Non-pigmented ciliary epithelial cell (primary cell): ENCODE measurements around the gene CSAG1.
"Not testable (repeated sequence)": the region's sequence is repeated elsewhere in the genome, so short reads cannot be mapped to it uniquely, and the experiment has no call there.

Experiments
- DNase-seq: peaks from one replicate; pipeline ENCODE4 v3.0.0-alpha.2; 2010; ENCODE audit warnings: low read depth

CSAG1 gene

GRCh38 chrX:152733261-152733975, at the start of gene CSAG1, which contains the start of gene MAGEA12:
Gene CSAG1, minus strand, starts transcription at chrX:152733721. Its CDS starts 1,261 bp downstream, at chrX:152732460.
Gene MAGEA12, plus strand, starts transcription at chrX:152733757. Its CDS starts 2,405 bp downstream, at chrX:152736162.
- no peak for DNase-seq

- not testable (repeated sequence) for DNase-seq
Measured at GRCh38 chrX:152769549-152770289, 36.2 kb upstream of the CSAG1 start, which contains the start of gene MAGEA6. Gene MAGEA6, minus strand, starts transcription at chrX:152769689. Its CDS starts 2,039 bp downstream, at chrX:152767650.

- not testable (repeated sequence) for DNase-seq
Measured at GRCh38 chrX:152766562-152766961, 33.0 kb upstream of the CSAG1 start.

- DNase-seq = not testable (repeated sequence)
Measured at GRCh38 chrX:152761582-152761981, 28.1 kb upstream of the CSAG1 start.

- not testable (repeated sequence) for DNase-seq
Measured at GRCh38 chrX:152759544-152759943, 26.0 kb upstream of the CSAG1 start.

- not testable (repeated sequence) for DNase-seq
Measured at GRCh38 chrX:152758918-152759317, 25.4 kb upstream of the CSAG1 start, which contains the start of gene CSAG3. Gene CSAG3, plus strand, starts transcription at chrX:152759218.

- not testable (repeated sequence) for DNase-seq
Measured at GRCh38 chrX:152754871-152755270, 21.4 kb upstream of the CSAG1 start.

GRCh38 chrX:152753686-152754650, 20.4 kb upstream of the CSAG1 start, which contains the start of gene MAGEA2:
Gene MAGEA2, minus strand, starts transcription at chrX:152753842. Its CDS starts 2,479 bp downstream, at chrX:152751363.
- not testable (repeated sequence) for DNase-seq

- DNase-seq = no peak
Measured at GRCh38 chrX:152738560-152738959, 5.0 kb upstream of the CSAG1 start.

GRCh38 chrX:152736528-152736927, 3.0 kb upstream of the CSAG1 start:
- DNase-seq = not testable (repeated sequence)

GRCh38 chrX:152735860-152736511, 2.5 kb upstream of the CSAG1 start:
- DNase-seq = no peak

- no peak for DNase-seq
Measured at GRCh38 chrX:152735101-152735500, 1.6 kb upstream of the CSAG1 start.

GRCh38 chrX:152734143-152734858, 780 bp upstream of the CSAG1 start:
- not testable (repeated sequence) for DNase-seq

GRCh38 chrX:152725409-152725808, 8.1 kb downstream of the CSAG1 start:
- DNase-seq = no peak

- not testable (repeated sequence) for DNase-seq
Measured at GRCh38 chrX:152713815-152714787, 19.4 kb downstream of the CSAG1 start, which contains the start of gene MAGEA2B. Gene MAGEA2B, plus strand, starts transcription at chrX:152714628. Its CDS starts 2,479 bp downstream, at chrX:152717107.

GRCh38 chrX:152713195-152713594, 20.3 kb downstream of the CSAG1 start:
- DNase-seq = not testable (repeated sequence)

GRCh38 chrX:152709173-152709572, 24.3 kb downstream of the CSAG1 start, which contains the start of gene CSAG2:
Gene CSAG2, minus strand, starts transcription at chrX:152709273. Its CDS starts 161 bp downstream, at chrX:152709112.
- DNase-seq = not testable (repeated sequence)

GRCh38 chrX:152706500-152706899, 27.0 kb downstream of the CSAG1 start:
- DNase-seq = not testable (repeated sequence)

GRCh38 chrX:152700390-152700789, 33.1 kb downstream of the CSAG1 start:
- not testable (repeated sequence) for DNase-seq
